ENCODE measurements around the gene IGSF3.

IGSF3 gene

GRCh38 chr1:116537040-116537831 is 130.3 kb downstream of the IGSF3 start:
- no peak overlapping the region for H3K27ac ChIP-seq (ENCODE audit: low read length)
- peaks cover 91% of the 10 kb centered on the region for H3K36me3 ChIP-seq (ENCODE audit: insufficient read depth, low read length)
- H2AFZ ChIP-seq (ENCODE audit: low read depth, low read length), result no peak overlapping the region
- H3K9me3 ChIP-seq (ENCODE audit: insufficient read depth, low read length, severe bottlenecking), result no peaks in the 10 kb centered on the region
- ATAC-seq (ENCODE audit: insufficient read depth, low read depth), result no peak
- no peaks in the 10 kb centered on the region for H3K27me3 ChIP-seq (ENCODE audit: insufficient read depth, low read length, poor library complexity)
- no peak overlapping the region for H3K4me3 ChIP-seq (ENCODE audit: low read depth in 1 of 2, low read length in 2 of 2)
- TF ChIP-seq EZH2 (IDR thresholded peaks at IDR 0.05; ENCODE audit: borderline replicate concordance, low read depth, low read length, severe bottlenecking), result no peak
- TF ChIP-seq, protein P1, sequence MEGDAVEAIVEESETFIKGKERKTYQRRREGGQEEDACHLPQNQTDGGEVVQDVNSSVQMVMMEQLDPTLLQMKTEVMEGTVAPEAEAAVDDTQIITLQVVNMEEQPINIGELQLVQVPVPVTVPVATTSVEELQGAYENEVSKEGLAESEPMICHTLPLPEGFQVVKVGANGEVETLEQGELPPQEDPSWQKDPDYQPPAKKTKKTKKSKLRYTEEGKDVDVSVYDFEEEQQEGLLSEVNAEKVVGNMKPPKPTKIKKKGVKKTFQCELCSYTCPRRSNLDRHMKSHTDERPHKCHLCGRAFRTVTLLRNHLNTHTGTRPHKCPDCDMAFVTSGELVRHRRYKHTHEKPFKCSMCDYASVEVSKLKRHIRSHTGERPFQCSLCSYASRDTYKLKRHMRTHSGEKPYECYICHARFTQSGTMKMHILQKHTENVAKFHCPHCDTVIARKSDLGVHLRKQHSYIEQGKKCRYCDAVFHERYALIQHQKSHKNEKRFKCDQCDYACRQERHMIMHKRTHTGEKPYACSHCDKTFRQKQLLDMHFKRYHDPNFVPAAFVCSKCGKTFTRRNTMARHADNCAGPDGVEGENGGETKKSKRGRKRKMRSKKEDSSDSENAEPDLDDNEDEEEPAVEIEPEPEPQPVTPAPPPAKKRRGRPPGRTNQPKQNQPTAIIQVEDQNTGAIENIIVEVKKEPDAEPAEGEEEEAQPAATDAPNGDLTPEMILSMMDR (IDR thresholded peaks at IDR 0.05; ENCODE audit: borderline replicate concordance, extremely low read depth, low read length, poor library complexity, severe bottlenecking), result no peak
- DNase-seq, result no peak
- H4K20me1 ChIP-seq (ENCODE audit: insufficient read depth, low read length), result no peaks in the 10 kb centered on the region
- no peaks in the 10 kb centered on the region for H3K4me1 ChIP-seq (ENCODE audit: insufficient read depth, low read length)
- no peaks in the 10 kb centered on the region for H3K79me2 ChIP-seq (ENCODE audit: insufficient read depth, low read length)
- H3K9ac ChIP-seq (ENCODE audit: low read depth, low read length), result no peak overlapping the region
- no peak overlapping the region for H3K4me2 ChIP-seq (ENCODE audit: insufficient read depth, low read length)

GRCh38 chr1:116534014-116534739 is 133.4 kb downstream of the IGSF3 start:
- no peaks in the 10 kb centered on the region for H3K4me1 ChIP-seq (ENCODE audit: insufficient read depth, low read length)
- no peak overlapping the region for H3K27ac ChIP-seq (ENCODE audit: low read length)
- H2AFZ ChIP-seq (ENCODE audit: low read depth, low read length), result no peak overlapping the region
- H3K4me2 ChIP-seq (ENCODE audit: insufficient read depth, low read length), result no peak overlapping the region
- no peaks in the 10 kb centered on the region for H3K9me3 ChIP-seq (ENCODE audit: insufficient read depth, low read length, severe bottlenecking)
- no peaks in the 10 kb centered on the region for H3K27me3 ChIP-seq (ENCODE audit: insufficient read depth, low read length, poor library complexity)
- no peaks in the 10 kb centered on the region for H4K20me1 ChIP-seq (ENCODE audit: insufficient read depth, low read length)
- no peak overlapping the region for H3K9ac ChIP-seq (ENCODE audit: low read depth, low read length)
- no peak overlapping the region for H3K4me3 ChIP-seq (ENCODE audit: low read depth in 1 of 2, low read length in 2 of 2)
- DNase-seq (no peak), ATAC-seq (ENCODE audit: insufficient read depth, low read depth) (no peak)
- TF ChIP-seq, protein P1 (IDR thresholded peaks at IDR 0.05; ENCODE audit: borderline replicate concordance, extremely low read depth, low read length, poor library complexity, severe bottlenecking), result no peak
- TF ChIP-seq EZH2 (IDR thresholded peaks at IDR 0.05; ENCODE audit: borderline replicate concordance, low read depth, low read length, severe bottlenecking), result no peak
- peaks cover 68% of the 10 kb centered on the region for H3K36me3 ChIP-seq (ENCODE audit: insufficient read depth, low read length)
- H3K79me2 ChIP-seq (ENCODE audit: insufficient read depth, low read length), result no peaks in the 10 kb centered on the region

GRCh38 chr1:116533429-116533820 is 134.1 kb downstream of the IGSF3 start:
- Histone ChIP-seq H3K4me1 (ENCODE audit: insufficient read depth, low read length) (no peaks in the 10 kb centered on the region), H3K9me3 (ENCODE audit: insufficient read depth, low read length, severe bottlenecking) (no peaks in the 10 kb centered on the region), H3K27ac (ENCODE audit: low read length) (no peak overlapping the region), H3K27me3 (ENCODE audit: insufficient read depth, low read length, poor library complexity) (no peaks in the 10 kb centered on the region), H3K4me2 (ENCODE audit: insufficient read depth, low read length) (no peak overlapping the region), H2AFZ (ENCODE audit: low read depth, low read length) (no peak overlapping the region), H3K4me3 (ENCODE audit: low read depth in 1 of 2, low read length in 2 of 2) (no peak overlapping the region), H3K9ac (ENCODE audit: low read depth, low read length) (no peak overlapping the region), H3K36me3 (ENCODE audit: insufficient read depth, low read length) (peaks cover 61% of the 10 kb centered on the region), H4K20me1 (ENCODE audit: insufficient read depth, low read length) (no peaks in the 10 kb centered on the region), H3K79me2 (ENCODE audit: insufficient read depth, low read length) (no peaks in the 10 kb centered on the region)
- DNase-seq (no peak), ATAC-seq (ENCODE audit: insufficient read depth, low read depth) (no peak)
- TF ChIP-seq EZH2 (IDR thresholded peaks at IDR 0.05; ENCODE audit: borderline replicate concordance, low read depth, low read length, severe bottlenecking), result no peak
- TF ChIP-seq, protein P1 (IDR thresholded peaks at IDR 0.05; ENCODE audit: borderline replicate concordance, extremely low read depth, low read length, poor library complexity, severe bottlenecking), result no peak
